CD8-positive, alpha-beta memory T cell (primary cell): ENCODE results near the gene PTPRT. TPM values are rescaled to one million over a fixed set of nuclear protein-coding genes. Genes with fewer than 3 reads are reported as not detected.
"Not testable (repeated sequence)": the region's sequence is repeated elsewhere in the genome, so short reads cannot be mapped to it uniquely, and the experiment has no call there.

ENCODE experiments used
- CTCF ChIA-PET: fragments of 350-600 bp; sonication (Branson Sonifier 250); formaldehyde crosslinking; loops from one replicate; lab custom pipeline; 2021; ENCODE audit warnings: antibody characterized with exemption; lab: Charles Lee
- POLR2A ChIA-PET: fragments of 350-600 bp; sonication (Branson Sonifier 250); formaldehyde crosslinking; loops from one replicate; lab custom pipeline; 2021; ENCODE audit warnings: antibody characterized with exemption; lab: Charles Lee
- DNase-seq, 5 donors: peaks; one replicate each; pipeline versions ENCODE4 v3.0.0 to v3.0.0-alpha.2; 2020 to 2022; ENCODE audit warnings: mixed read lengths in 1 of 5
- H3K27ac ChIP-seq: one replicate; pipeline ENCODE4 v1.7.0; 2013; ENCODE audit warnings: low read depth, mild to moderate bottlenecking, low read length, moderate library complexity
- H3K27me3 ChIP-seq: 2 replicates; pipeline ENCODE4 v1.7.0; 2013; ENCODE audit warnings: low read length, mild to moderate bottlenecking; ENCODE audit not compliant: insufficient read depth, poor library complexity, severe bottlenecking
- H3K36me3 ChIP-seq: 2 replicates; pipeline ENCODE4 v1.7.0; 2013; ENCODE audit warnings: mild to moderate bottlenecking, low read length, moderate library complexity; ENCODE audit not compliant: insufficient read depth
- H3K4me1 ChIP-seq: 2 replicates; pipeline ENCODE4 v1.7.0; 2013; ENCODE audit warnings: mild to moderate bottlenecking, low read length, moderate library complexity; ENCODE audit not compliant: insufficient read depth
- H3K4me3 ChIP-seq: 2 replicates; pipeline ENCODE4 v1.7.0; 2013; ENCODE audit warnings: mild to moderate bottlenecking, low read length
- H3K9me3 ChIP-seq: 2 replicates; pipeline ENCODE4 v1.7.0; 2013; ENCODE audit warnings: mild to moderate bottlenecking, low read length
- H3K27ac Mint-ChIP-seq, 8 donors: one replicate each; pipeline ENCODE4 v1.8.0; 2020 to 2021; ENCODE audit warnings: mixed read lengths in 8 of 8, mild to moderate bottlenecking in 6 of 8, inconsistent platforms in 3 of 8, moderate library complexity in 3 of 8
- H3K27me3 Mint-ChIP-seq, 2 donors: one replicate each; pipeline ENCODE4 v1.8.0; 2020 to 2021; ENCODE audit warnings: mixed read lengths in 2 of 2, mild to moderate bottlenecking in 1 of 2, moderate library complexity in 1 of 2
- H3K36me3 Mint-ChIP-seq, 3 donors: one replicate each; pipeline ENCODE4 v1.8.0; 2020 to 2021; ENCODE audit warnings: mixed read lengths in 3 of 3, inconsistent platforms in 1 of 3, mild to moderate bottlenecking in 1 of 3
- H3K4me1 Mint-ChIP-seq, 3 donors: one replicate each; pipeline ENCODE4 v1.8.0; 2020 to 2021; ENCODE audit warnings: mixed read lengths in 3 of 3, inconsistent platforms in 1 of 3, mild to moderate bottlenecking in 1 of 3
- H3K4me3 Mint-ChIP-seq, 7 donors: one replicate each; pipeline ENCODE4 v1.8.0; 2020 to 2021; ENCODE audit warnings: mixed read lengths in 7 of 7, mild to moderate bottlenecking in 6 of 7, moderate library complexity in 4 of 7, inconsistent platforms in 2 of 7
- H3K9me3 Mint-ChIP-seq, 5 donors: one replicate each; pipeline ENCODE4 v1.8.0; 2020 to 2022; ENCODE audit warnings: mixed read lengths in 5 of 5, mild to moderate bottlenecking in 3 of 5, moderate library complexity in 2 of 5, inconsistent platforms in 1 of 5
- polyA plus RNA-seq: library from polyadenylated mRNA; unstranded; fragments of 300-500 nt; fragmentation: Illumina TruSeq; gene quantifications from one replicate; pipeline ENCODE4 v1.2.3, GENCODE V29; 2021
- total RNA-seq, 2 experiments: library from RNA; stranded (reverse); gene quantifications; one replicate each; pipeline ENCODE4 v1.2.3, GENCODE V29; 2021

The PTPRT gene
- total and polyA plus RNA-seq, 3 experiments from 2014 or later, result not detected

GRCh38 chr20:42906120-42906519 lies 283.6 kb downstream of the PTPRT start:
- no peak overlapping the region for H3K27ac ChIP-seq
- H3K4me1 ChIP-seq, result no peaks in the 10 kb centered on the region
- DNase-seq, result no peak
- H3K9me3 ChIP-seq, result no peaks in the 10 kb centered on the region
- Mint-ChIP-seq H3K27me3 (no peaks in the 10 kb centered on the region), H3K36me3 (no peaks in the 10 kb centered on the region), H3K27ac (no peak overlapping the region), H3K4me3 (no peak overlapping the region), H3K9me3 (peaks cover 0 to 16% (median 6%) of the 10 kb centered on the region in 5 donors), H3K4me1 (no peaks in the 10 kb centered on the region)
- no peak overlapping the region for H3K4me3 ChIP-seq
- CTCF ChIA-PET, result no interaction called here
- POLR2A ChIA-PET, result no interaction called here
- no peaks in the 10 kb centered on the region for H3K36me3 ChIP-seq
- no peaks in the 10 kb centered on the region for H3K27me3 ChIP-seq

GRCh38 chr20:42902509-42902908 lies 287.2 kb downstream of the PTPRT start:
- Mint-ChIP-seq H3K27ac (no peak overlapping the region), H3K36me3 (no peaks in the 10 kb centered on the region), H3K9me3 (peaks cover 1 to 20% (median 4%) of the 10 kb centered on the region in 5 donors), H3K4me3 (no peak overlapping the region), H3K4me1 (no peaks in the 10 kb centered on the region), H3K27me3 (no peaks in the 10 kb centered on the region)
- Histone ChIP-seq H3K9me3 (no peaks in the 10 kb centered on the region), H3K4me3 (no peak overlapping the region), H3K4me1 (no peaks in the 10 kb centered on the region), H3K36me3 (no peaks in the 10 kb centered on the region), H3K27me3 (no peaks in the 10 kb centered on the region), H3K27ac (no peak overlapping the region)
- DNase-seq, result no peak
- ChIA-PET CTCF (no interaction called here), POLR2A (no interaction called here)

GRCh38 chr20:42901689-42902440 lies 287.8 kb downstream of the PTPRT start:
- H3K27ac Mint-ChIP-seq, result no peak overlapping the region
- Histone ChIP-seq H3K4me3 (no peak overlapping the region), H3K27ac (no peak overlapping the region), H3K36me3 (no peaks in the 10 kb centered on the region), H3K9me3 (no peaks in the 10 kb centered on the region), H3K27me3 (no peaks in the 10 kb centered on the region), H3K4me1 (no peaks in the 10 kb centered on the region)
- DNase-seq, result no peak
- H3K27me3 Mint-ChIP-seq, result no peaks in the 10 kb centered on the region
- POLR2A ChIA-PET, result no interaction called here
- no peak overlapping the region for H3K4me3 Mint-ChIP-seq
- no peaks in the 10 kb centered on the region for H3K4me1 Mint-ChIP-seq
- peaks cover 1 to 18% (median 2%) of the 10 kb centered on the region in 5 donors for H3K9me3 Mint-ChIP-seq
- no peaks in the 10 kb centered on the region for H3K36me3 Mint-ChIP-seq
- CTCF ChIA-PET, result no interaction called here

GRCh38 chr20:42900764-42901163 lies 288.9 kb downstream of the PTPRT start:
- DNase-seq, H3K4me3 Mint-ChIP-seq, H3K36me3 ChIP-seq, H3K27ac ChIP-seq, H3K9me3 ChIP-seq, H3K4me1 Mint-ChIP-seq, H3K36me3 Mint-ChIP-seq, H3K27me3 ChIP-seq, H3K27me3 Mint-ChIP-seq, H3K4me3 ChIP-seq, CTCF ChIA-PET, POLR2A ChIA-PET, H3K27ac Mint-ChIP-seq, H3K4me1 ChIP-seq: not testable (repeated sequence)
- peaks cover 0 to 15% (median 2%) of the 10 kb centered on the region in 5 donors for H3K9me3 Mint-ChIP-seq

GRCh38 chr20:42895020-42895419 lies 294.7 kb downstream of the PTPRT start:
- H3K36me3 ChIP-seq, result no peaks in the 10 kb centered on the region
- Mint-ChIP-seq H3K9me3 (peaks cover 4 to 14% (median 7%) of the 10 kb centered on the region in 5 donors), H3K27me3 (no peaks in the 10 kb centered on the region), H3K27ac (no peak overlapping the region), H3K4me1 (no peaks in the 10 kb centered on the region), H3K36me3 (no peaks in the 10 kb centered on the region), H3K4me3 (no peak overlapping the region)
- CTCF ChIA-PET, result no interaction called here
- no peak for DNase-seq
- no peaks in the 10 kb centered on the region for H3K27me3 ChIP-seq
- no peaks in the 10 kb centered on the region for H3K9me3 ChIP-seq
- H3K4me1 ChIP-seq, result no peaks in the 10 kb centered on the region
- H3K4me3 ChIP-seq, result no peak overlapping the region
- no peak overlapping the region for H3K27ac ChIP-seq
- POLR2A ChIA-PET, result no interaction called here

- H3K4me1 Mint-ChIP-seq, result no peaks in the 10 kb centered on the region
- DNase-seq, result no peak
- peaks cover 5 to 14% (median 7%) of the 10 kb centered on the region in 5 donors for H3K9me3 Mint-ChIP-seq
- H3K4me1 ChIP-seq, result no peaks in the 10 kb centered on the region
- H3K9me3 ChIP-seq, result no peaks in the 10 kb centered on the region
- H3K36me3 ChIP-seq, result no peaks in the 10 kb centered on the region
- H3K27me3 Mint-ChIP-seq, result no peaks in the 10 kb centered on the region
- H3K4me3 Mint-ChIP-seq, result no peak overlapping the region
- H3K27me3 ChIP-seq, result no peaks in the 10 kb centered on the region
- CTCF ChIA-PET, result no interaction called here
- no peak overlapping the region for H3K4me3 ChIP-seq
- H3K27ac ChIP-seq, result no peak overlapping the region
- H3K36me3 Mint-ChIP-seq, result no peaks in the 10 kb centered on the region
- H3K27ac Mint-ChIP-seq, result no peak overlapping the region
- POLR2A ChIA-PET, result no interaction called here
These were observed 295.2 kb downstream of the PTPRT start for GRCh38 chr20:42894483-42894882.

GRCh38 chr20:42889517-42889916 lies 300.2 kb downstream of the PTPRT start:
- H3K4me3 ChIP-seq, result no peak overlapping the region
- no peaks in the 10 kb centered on the region for H3K9me3 ChIP-seq
- Mint-ChIP-seq H3K27ac (no peak overlapping the region), H3K4me3 (no peak overlapping the region), H3K36me3 (no peaks in the 10 kb centered on the region), H3K9me3 (peaks cover 4 to 13% (median 9%) of the 10 kb centered on the region in 5 donors), H3K27me3 (no peaks in the 10 kb centered on the region), H3K4me1 (no peaks in the 10 kb centered on the region)
- ChIA-PET CTCF (no interaction called here), POLR2A (no interaction called here)
- no peaks in the 10 kb centered on the region for H3K27me3 ChIP-seq
- no peaks in the 10 kb centered on the region for H3K36me3 ChIP-seq
- DNase-seq, result no peak
- no peaks in the 10 kb centered on the region for H3K4me1 ChIP-seq
- H3K27ac ChIP-seq, result no peak overlapping the region

- H3K36me3 Mint-ChIP-seq, result no peaks in the 10 kb centered on the region
- no peak overlapping the region for H3K4me3 Mint-ChIP-seq
- H3K4me1 Mint-ChIP-seq, result no peaks in the 10 kb centered on the region
- H3K27ac ChIP-seq, result no peak overlapping the region
- ChIA-PET CTCF (no interaction called here), POLR2A (no interaction called here)
- no peaks in the 10 kb centered on the region for H3K27me3 Mint-ChIP-seq
- no peaks in the 10 kb centered on the region for H3K4me1 ChIP-seq
- no peaks in the 10 kb centered on the region for H3K36me3 ChIP-seq
- no peak overlapping the region for H3K27ac Mint-ChIP-seq
- H3K27me3 ChIP-seq, result no peaks in the 10 kb centered on the region
- no peak overlapping the region for H3K4me3 ChIP-seq
- no peaks in the 10 kb centered on the region for H3K9me3 ChIP-seq
- DNase-seq, result no peak
- peaks cover 0 to 8% (median 6%) of the 10 kb centered on the region in 5 donors for H3K9me3 Mint-ChIP-seq
These were observed 302.4 kb downstream of the PTPRT start for GRCh38 chr20:42887281-42887680.
